HG03432 (cell line): ENCODE measurements around the gene MICAL2.

Experiments
- ATAC-seq: cut with Tn5 transposase; IDR thresholded peaks from one replicate; pipeline ENCODE4 v1.9.1; 2021; ENCODE audit warnings: mild to moderate bottlenecking, moderate library complexity; ENCODE audit not compliant: unreplicated experiment

Gene MICAL2

DNA sequence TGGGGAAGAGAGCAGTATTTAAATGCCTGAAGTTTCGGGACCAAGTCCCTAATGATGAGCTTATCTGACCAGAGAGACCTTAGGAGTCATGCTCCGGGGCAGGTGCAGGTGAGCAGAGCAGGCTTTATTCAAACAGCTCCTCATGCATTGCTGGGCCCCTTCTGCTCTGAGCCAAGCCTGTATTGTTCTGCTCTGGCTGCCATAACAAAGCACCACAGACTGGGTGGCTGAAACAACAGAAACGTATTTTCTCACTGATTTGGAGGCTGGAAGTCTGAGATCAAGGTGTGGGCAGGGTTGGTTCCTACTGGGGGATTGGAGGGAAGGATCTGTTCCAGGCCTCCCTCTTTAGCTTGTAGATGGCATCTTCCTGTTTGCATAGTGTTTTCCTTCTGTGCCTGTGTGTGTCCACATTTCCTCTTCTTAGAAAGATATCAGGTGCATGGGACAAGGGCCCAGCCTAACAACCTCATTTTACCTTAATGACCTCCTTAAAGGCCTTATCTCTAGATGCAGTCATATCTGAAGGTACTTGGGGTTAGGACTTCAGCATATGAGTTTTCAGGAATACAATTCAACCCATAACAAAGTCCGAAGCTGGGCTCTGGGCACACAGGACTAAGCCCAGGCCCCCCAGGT, 169.9 kb downstream of the MICAL2 start:
- ATAC-seq = no peak

DNA sequence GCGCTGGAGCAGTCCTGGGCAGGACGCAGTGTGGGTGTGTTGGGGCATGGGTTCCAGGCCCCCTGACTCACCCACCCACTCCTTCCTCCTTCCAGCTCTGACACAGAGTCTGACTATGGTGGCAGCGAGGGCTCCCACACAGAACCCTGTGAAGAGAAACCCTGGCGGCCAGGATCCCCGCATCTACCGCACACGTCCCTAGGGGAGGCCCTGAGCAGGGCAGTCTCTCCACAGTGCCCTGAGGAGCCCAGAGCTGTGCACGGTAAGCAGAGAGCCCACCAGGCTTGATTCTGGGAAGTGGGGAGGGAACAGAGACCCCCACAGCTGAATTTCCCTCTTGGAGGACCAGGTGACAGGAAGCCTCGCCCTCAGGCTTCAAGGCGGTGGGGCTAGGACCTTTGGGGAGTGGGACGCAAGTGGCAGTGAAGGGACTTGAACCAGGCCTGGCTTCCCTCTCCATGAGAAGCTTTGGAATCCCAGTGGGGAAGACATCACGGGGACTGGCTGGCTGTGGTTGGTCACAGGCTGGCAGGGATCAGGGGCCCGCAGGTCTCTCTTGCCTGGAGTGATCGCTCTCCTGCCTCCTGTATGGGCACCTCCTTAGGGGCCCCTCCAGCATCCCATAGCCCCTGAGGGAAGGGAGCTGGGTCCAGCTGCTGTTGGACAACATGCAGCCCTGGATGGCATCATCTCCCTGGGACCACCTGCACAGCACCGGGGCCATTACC, 170.6 kb downstream of the MICAL2 start:
- ATAC-seq = no peak

DNA sequence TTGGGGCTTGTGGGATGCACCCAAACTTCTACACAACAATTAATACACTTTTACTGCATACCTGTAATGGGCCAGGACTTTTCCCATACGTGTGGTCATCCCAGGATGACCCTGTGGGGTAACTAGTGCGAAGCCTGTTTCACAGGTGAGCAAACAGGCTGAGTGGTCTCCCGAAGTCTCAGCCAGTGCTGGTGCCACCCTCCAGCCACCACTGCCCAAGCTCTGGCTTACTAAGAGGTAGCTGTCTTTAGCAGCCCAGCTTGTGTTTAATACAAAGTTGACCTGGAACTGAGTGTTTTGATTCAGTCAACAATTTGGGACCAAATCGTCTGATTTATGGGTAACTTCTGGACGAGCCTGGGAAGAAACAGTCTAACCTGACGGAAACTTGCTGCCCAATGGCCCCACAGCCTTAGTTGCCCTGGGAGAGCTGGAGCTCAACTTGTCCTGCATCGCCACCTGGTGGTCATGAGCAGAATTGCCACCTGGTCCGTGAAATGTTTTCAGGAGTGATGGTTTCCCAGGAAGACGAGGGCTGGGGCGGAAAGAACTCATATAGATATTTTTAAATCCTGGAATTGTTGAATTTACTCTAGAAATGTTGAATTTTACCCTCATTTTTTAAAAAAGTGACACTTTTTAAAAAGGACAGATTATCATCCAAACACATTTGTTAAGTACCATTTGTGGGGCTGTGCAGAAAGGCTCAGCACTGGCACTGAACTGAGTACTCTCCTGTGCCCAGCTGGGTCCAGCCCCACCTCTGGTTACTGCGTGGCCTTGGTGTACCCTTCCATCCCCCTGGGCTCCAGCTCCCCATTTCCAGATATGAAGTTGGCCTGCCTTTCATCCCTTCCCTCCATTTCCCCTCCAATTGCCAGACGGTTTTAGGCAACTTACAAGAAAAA, 171.4 kb downstream of the MICAL2 start:
- ATAC-seq = peak; percentile 53

DNA sequence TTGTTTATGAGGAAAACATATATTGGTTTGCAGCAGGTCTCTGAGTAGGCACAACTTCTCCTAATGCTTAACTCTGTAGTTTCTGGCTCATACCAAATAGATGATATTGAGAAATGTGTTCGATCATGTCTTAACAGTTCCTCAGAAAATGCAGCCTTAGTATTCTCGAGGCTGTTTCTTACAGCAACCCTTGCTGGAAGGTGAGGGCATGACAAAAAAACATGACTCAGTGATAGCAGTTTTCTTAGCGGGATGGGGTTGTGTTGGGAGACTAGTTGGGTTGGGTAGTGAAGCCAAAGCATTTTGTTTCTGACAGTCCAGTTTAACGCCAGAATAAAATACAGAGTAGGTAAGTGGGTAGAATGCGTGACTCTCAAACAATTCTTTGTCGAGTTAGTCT, 172.3 kb downstream of the MICAL2 start:
- no peak for ATAC-seq

DNA sequence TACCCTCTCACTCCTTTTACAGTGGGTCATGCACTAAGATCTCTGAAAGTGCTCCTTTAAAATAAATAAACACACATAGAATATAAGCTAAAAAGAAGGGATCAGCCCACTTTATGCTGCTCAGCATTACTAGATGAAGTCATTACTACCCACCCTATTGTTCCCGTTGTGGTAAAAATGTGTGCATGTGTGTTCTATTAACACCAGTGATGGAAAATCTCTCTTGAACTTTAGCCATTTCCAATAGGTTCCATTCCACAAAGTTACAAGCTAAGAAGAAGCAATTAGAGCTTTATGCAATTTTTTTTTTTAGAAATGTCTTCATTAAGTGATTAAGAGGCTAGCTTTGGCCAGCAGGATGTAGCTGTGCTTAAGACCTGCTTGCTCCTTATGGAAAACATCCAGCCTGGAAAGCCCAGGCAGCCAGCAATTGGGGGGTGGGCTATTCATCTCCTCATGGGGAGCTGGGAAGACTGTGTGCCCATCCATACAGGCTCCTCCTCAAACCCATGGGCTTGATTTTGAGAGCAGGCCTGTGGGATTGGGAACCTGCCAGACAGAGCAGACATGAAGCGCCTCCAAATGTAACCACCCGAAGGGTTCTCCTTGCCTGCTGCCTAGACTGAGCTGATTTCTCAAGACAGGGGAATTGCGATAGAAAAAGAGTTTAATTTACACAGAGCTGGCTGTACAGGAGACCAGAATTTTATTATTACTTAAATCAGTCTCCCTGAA, 174.1 kb downstream of the MICAL2 start:
- ATAC-seq = no peak

DNA sequence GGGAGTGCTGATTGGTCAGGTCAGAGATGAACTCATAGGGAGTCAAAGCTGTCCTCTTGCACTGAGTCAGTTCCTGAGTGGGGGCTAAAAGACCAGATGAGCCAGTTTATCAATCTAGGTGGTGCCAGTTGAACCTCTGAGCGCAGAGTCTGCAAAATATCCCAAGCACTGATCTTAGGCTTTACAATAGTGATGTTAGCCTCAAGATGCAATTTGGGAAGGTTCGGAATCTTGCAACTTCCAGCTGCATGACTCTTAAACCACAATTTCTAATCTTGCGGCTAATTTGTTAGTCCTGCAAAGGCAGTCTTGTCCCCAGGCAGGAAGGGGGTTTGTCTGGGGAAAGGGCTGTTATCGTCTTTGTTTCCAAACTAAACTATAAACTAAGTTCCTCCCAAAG, 174.7 kb downstream of the MICAL2 start:
- no peak for ATAC-seq

DNA sequence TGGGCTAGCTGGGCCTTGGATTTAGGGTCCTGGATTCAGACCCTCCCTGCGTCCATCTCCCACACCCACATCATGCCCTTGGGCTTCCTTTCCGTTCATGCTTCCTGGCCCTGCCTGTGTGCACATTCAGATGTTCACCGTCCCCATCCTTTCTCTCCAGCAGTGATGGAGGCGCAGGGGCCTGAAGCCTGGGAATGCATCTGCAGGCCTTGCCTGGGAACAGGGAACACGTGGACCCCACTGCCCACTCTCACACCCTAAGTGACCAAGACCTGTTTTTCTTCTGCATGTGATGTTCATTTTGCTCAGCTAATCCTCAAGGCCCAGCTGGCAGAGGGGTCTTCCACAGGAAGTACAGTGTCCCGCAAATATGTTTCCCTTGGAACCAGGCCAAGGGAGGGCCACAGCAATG, 175.4 kb downstream of the MICAL2 start:
- no peak for ATAC-seq

DNA sequence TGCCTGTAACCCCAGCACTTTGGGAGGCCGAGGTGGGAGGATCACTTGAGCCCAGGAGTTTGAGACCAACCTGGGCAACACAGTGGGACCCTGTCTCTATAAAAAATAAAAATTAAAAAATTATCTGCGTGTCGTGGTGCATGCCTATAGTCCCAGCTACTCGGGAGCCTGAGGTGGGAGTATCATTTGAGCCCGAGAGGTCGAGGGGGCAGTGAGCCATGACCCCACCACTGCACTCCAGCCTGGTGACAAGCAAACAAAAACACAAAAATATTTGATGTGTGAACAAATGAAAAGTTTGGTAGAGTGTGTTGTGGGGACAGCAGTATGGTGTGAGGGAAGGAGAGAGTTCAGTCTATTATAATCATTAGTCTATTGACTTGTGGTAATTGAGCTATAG, 176.2 kb downstream of the MICAL2 start:
- ATAC-seq = no peak

DNA sequence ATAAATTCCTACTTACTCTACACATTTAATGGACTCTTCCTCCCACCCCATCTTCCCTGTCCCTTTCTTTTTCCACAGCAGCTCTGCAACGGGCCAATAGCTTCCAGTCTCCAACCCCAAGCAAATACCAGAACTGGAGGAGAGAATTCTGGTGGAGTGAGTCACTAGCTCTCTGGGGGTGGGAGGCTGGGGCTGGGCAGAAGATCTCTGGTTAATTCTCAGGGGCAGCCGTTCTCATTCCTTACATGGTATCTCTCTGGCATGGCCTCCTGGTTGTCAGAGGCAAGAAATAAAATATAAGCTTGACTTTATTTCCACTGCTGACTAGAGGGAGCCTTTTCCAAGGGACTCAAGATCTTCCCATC, 176.6 kb downstream of the MICAL2 start:
- ATAC-seq = no peak

DNA sequence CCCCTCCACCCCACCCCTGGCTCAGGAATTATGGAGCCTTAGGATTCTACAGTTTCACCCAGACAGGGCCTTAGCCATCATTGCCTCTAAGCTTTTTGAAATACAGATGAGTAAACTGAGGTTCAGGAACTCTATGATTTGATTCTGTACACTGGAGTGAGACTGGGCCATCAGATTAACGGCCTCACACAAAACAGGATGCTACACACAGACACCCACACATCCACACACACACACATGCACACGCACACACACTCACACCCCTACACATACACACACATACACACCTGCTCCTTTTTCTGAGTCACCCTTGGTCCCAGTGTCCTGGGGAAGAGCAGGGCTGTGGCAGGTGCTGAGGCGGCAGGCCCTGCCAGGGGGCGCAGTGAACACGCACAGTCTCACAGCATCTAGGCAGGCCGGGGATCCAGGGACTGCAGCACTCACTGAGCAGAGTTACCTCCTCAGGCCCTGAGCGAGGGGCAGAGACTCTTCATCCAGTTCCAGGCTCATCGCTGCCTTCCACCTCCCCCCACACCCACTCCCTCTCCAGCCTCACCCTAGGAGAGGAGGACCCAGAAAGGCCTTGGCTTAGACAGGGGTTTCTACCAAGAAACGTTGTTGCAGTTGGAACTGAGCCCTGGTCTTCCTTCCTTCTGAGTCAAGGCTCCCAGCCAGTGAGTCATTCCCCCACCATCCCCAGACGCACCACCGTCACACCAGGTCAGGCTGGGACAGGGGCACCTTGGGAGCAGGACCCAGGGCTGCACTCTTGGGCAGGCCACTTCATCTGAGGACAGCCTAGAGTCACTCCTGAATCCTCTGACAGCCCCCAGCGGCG, 177.2 kb downstream of the MICAL2 start:
- ATAC-seq = peak; percentile 57

DNA sequence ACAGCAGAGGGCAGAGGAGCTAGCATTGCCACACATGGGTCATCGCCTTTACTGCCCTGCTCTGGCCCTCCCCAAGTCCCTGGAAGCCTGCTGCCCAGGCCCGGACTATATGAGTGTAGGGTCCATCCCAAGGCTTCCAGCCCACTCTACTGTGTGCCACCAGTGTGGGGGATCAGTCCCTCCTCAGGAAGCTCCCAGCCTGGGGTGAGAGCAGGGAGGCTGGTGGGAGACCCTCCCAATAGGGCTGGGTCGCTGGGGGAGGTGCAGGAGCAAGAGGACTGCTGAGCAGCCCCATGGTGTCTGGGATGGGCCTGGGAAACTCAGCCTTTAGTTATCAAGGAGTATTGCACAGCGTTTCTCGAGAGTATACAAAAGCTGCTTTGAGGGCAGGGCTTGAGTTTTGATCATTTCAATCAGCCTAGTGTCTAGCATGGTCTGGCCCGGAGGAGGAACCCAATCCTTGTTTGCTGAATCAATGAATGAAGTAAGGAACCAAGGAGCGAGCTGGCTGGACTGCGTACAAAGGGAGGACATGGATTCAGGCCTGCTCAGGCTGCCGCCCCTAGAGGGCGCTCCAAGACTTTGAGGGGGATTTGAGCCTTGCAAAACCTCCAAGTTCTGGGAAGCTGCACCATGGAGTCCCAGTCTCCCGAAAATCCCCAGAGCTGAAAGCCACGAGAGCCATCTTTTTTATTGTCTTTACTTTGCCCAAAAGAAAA, 178.0 kb downstream of the MICAL2 start:
- ATAC-seq = no peak

DNA sequence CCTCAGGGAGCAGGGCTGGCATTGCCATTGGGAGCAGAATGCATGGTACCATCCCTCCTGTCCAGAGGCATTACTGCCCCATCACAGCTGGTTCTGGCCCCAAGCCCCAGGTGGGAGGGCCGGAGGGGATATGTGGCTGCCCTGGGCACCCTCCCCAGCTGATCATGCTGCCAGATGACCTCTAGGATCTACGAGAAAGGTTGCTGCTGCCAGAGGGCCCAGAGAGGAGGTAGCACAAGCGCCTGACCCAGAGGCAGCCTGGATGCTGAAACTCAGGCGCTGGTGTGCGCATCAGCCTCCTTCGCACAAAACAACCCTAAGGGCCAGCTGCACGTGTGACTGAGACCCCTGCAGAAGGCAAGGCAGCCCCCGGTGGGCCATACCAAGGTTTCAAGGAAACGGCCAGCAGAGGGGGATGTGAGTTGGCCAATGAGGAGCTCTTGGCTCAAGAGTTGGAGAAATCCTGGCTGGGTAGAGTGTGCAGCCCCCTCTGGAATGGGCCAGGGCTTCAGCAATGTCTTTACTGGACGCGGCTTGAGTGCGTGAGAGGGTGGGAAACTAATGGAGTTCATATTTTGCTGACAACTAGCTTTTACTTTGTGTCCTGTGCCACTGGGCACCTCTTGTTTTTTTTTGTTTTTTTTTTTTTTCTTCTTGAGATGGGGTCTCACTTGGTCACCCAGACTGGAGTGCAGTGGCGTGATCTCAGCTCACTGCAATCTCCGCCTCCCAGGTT, 178.7 kb downstream of the MICAL2 start:
- no peak for ATAC-seq

DNA sequence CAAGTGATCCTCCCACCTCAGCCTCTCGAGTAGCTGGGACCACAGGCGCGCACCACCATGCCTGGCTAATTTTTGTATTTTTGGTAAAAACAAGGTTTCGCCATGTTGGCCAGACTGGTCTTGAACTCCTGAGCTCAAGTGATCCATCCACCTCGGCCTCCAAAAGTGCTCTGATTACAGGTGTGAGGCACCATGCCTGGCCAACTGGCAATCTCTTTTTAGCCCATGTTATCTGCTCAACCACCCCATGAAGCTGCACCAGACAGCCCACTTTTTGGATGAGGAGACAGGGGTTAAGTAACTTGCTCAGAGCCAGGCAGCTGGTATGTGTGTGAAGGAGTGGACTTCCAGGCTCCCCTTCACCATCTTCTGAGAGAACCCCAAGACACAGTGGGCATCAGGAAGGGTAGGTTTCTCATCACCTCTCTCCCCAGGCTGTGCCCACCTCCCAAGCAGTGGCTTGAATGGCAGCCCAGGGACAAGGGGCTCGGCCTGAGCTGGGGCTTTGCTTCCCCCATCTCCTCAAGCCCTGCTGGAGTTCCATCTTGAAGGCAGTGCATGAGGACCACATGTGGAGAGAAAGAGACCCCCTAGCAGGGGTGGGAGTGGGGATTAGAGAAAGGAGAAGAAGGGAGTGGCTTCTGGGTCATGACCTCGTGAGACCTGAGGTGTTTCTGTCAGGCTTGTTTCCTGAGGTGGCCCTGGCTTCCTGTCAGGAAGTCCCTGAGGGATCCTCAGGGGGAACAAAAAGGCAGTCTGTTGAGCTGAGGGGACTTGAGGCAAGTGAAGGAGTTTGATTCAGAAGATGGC, 179.5 kb downstream of the MICAL2 start:
- ATAC-seq = no peak

DNA sequence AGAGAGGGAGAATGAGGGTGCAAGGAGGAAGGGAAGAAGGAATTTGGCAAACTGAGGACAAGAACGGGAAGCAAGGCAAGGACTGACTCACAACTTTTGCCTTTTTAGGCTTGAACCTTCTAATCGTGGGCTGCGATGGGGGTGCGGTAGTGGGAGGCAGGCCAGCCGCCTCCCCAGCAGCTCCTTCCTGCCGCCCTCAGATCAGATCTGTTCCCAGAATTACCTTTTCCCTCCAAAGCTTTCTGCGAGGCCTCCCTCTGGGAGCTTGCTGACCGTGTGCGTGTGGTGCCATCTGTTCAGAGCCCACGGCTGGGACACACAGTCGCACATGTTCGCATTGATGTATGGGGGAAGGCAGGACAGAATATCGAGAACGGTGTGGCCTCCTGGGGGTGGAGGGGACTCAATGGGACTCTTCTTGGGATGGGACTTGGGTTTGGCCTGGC, 180.1 kb downstream of the MICAL2 start:
- no peak for ATAC-seq

DNA sequence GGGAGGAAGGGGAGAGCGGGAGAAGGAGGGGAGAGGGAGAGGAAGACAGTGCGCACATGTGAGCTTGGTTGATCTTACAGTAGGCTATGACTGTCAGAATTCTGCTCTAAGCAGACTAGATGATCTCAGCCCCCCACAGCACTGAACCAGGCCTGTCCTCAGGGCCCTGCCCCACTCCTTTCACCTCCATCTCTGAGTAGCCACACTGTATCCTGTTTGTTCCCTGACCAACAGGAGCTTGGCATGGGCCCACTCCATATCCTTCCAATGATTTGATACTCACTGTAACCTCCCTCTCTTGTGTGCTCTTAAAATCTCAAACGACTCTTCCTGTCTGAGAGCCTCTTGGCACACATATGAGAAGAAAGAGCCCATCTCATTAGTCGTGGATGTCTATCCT, 180.9 kb downstream of the MICAL2 start:
- ATAC-seq = no peak

DNA sequence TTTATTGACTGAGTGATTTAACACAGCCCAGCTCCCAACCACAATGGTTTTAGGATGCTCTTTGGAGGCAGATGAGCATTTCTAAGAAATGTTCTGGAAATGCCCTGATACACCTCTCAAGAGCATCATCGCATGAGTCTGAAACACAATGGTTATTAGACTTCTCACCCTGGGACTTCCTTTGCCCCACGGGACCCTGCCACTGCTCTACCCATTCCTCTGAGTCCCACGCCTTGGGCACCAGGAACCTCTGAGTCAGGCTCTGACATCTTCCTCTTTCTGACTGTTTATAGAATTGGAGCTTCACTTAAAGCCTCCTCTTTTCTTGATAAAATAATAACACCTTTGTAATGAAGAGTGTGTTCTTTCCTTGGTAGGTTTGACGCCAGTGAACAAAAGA, 181.4 kb downstream of the MICAL2 start:
- ATAC-seq = no peak

DNA sequence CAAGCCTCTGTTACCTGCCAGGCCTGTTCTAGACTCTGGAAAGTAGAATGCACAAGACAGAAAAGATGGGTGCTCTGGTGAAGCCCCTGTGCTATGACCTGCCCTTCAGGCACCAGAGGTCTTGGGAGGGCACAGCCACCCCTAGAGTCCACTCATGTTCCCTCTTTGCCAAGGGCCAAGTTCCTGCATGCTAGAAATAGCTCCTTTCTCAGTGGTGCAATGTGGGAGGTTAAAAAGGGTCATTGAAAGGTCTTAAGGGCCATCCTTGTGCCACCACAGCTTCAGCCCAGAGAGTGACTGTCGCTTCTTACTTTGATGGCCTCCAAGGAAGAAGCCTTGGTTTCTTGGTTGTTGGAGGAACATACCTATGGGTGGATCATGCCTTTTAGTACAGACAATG, 182.4 kb downstream of the MICAL2 start:
- ATAC-seq = no peak

DNA sequence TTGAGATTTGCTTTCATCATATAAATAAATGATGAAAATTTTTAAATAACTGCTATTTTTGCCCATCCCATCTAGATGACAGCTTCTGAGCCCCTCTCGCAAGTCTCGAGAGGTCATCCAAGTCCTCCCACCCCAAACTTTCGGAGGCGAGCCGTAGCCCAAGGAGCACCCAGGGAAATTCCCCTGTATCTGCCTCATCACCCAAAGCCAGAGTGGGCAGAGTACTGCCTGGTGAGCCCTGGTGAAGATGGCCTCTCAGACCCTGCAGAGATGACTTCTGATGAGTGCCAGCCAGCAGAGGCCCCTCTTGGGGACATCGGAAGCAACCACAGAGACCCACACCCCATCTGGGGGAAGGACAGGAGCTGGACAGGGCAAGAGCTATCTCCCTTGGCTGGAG, 183.1 kb downstream of the MICAL2 start:
- ATAC-seq = no peak
